Measurements from ENCODE around the gene CUTA.

- TF ChIP-seq CTCF (IDR thresholded peaks at IDR 0.05), result no peak
- TF ChIP-seq POLR2A (IDR thresholded peaks at IDR 0.05), result no peak
Measured at GRCh38 chr6:33438978-33439594, 21.2 kb upstream of the CUTA start.

All from testis (tissue), 2 donors.